Type B pancreatic cell (in vitro differentiated cells): ENCODE results near the gene ARRDC1. TPM values are rescaled to one million over a fixed set of nuclear protein-coding genes. Genes with fewer than 3 reads are reported as not detected.

Experiments
- DNase-seq: peaks from one replicate; pipeline ENCODE4 v3.0.0; 2021; ENCODE audit warnings: mixed read lengths; ENCODE audit not compliant: unreplicated experiment; ENCODE audit errors: extremely low spot score
- H3K27ac Mint-ChIP-seq: 2 replicates; pipeline ENCODE4 v1.8.0; 2021; ENCODE audit warnings: mild to moderate bottlenecking, mixed read lengths
- H3K27me3 Mint-ChIP-seq: 2 replicates; pipeline ENCODE4 v1.8.0; 2021; ENCODE audit warnings: mixed read lengths
- H3K36me3 Mint-ChIP-seq: 2 replicates; pipeline ENCODE4 v1.8.0; 2021; ENCODE audit warnings: mixed read lengths
- H3K4me1 Mint-ChIP-seq: one replicate; pipeline ENCODE4 v1.8.0; 2021; ENCODE audit warnings: mixed read lengths; ENCODE audit not compliant: unreplicated experiment
- H3K4me3 Mint-ChIP-seq: 2 replicates; pipeline ENCODE4 v1.8.0; 2021; ENCODE audit warnings: mild to moderate bottlenecking, mixed read lengths
- H3K9me3 Mint-ChIP-seq: 2 replicates; pipeline ENCODE4 v1.8.0; 2021; ENCODE audit warnings: mixed read lengths
- total RNA-seq: library from RNA; stranded (reverse); gene quantifications from 2 replicates; pipeline ENCODE4 v1.2.1, GENCODE V29; 2021; ENCODE audit warnings: low replicate concordance
- TF ChIP-seq, protein P1 (sequence below): fragments of 200-600 bp; sonication (generic); conservative IDR thresholded peaks from 2 replicates; pipeline ENCODE4 v1.5.0; 2021; ENCODE audit warnings: antibody characterized with exemption, mild to moderate bottlenecking

Gene ARRDC1
- total RNA-seq, 1 donor from 2014 or later = 46.4 TPM

DNA sequence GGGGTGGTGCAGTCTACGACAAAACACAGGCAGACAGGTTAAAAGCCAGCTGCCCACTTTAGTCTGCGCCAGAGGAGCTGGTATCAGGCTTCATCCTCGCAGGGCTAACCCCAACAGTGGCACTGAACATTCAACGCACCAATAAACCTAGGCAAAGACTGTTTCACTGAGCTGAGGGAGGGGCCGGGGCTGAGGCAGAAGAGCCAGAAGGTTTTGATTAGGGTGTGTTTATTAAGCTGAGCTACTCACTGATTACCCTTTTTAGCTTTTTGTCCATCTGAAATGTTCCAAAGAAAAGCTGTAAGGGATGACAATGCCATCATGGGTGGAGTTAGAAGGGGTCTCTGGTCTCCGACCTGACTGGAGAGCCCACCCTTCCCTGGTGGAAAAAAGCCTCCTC, 16.6 kb upstream of the ARRDC1 start:
- H3K4me3 Mint-ChIP-seq = peak overlapping the region; percentile 92
- no peaks in the 10 kb centered on the region for H3K9me3 Mint-ChIP-seq
- no peak for DNase-seq
- H3K4me1 Mint-ChIP-seq = no peaks in the 10 kb centered on the region
- H3K27ac Mint-ChIP-seq = peak overlapping the region; percentile 89
- TF ChIP-seq, protein P1, sequence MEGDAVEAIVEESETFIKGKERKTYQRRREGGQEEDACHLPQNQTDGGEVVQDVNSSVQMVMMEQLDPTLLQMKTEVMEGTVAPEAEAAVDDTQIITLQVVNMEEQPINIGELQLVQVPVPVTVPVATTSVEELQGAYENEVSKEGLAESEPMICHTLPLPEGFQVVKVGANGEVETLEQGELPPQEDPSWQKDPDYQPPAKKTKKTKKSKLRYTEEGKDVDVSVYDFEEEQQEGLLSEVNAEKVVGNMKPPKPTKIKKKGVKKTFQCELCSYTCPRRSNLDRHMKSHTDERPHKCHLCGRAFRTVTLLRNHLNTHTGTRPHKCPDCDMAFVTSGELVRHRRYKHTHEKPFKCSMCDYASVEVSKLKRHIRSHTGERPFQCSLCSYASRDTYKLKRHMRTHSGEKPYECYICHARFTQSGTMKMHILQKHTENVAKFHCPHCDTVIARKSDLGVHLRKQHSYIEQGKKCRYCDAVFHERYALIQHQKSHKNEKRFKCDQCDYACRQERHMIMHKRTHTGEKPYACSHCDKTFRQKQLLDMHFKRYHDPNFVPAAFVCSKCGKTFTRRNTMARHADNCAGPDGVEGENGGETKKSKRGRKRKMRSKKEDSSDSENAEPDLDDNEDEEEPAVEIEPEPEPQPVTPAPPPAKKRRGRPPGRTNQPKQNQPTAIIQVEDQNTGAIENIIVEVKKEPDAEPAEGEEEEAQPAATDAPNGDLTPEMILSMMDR = no peak
- H3K36me3 Mint-ChIP-seq = peaks cover 6% of the 10 kb centered on the region
- H3K27me3 Mint-ChIP-seq = no peaks in the 10 kb centered on the region

- no peaks in the 10 kb centered on the region for H3K9me3 Mint-ChIP-seq
- no peak for DNase-seq
- peak overlapping the region; percentile 89 for H3K27ac Mint-ChIP-seq
- peaks cover 6% of the 10 kb centered on the region for H3K36me3 Mint-ChIP-seq
- TF ChIP-seq, protein P1 = no peak
- no peaks in the 10 kb centered on the region for H3K4me1 Mint-ChIP-seq
- no peaks in the 10 kb centered on the region for H3K27me3 Mint-ChIP-seq
- peak overlapping the region; percentile 92 for H3K4me3 Mint-ChIP-seq
These were observed 15.9 kb upstream of the ARRDC1 start for GRCh38 chr9:137589441-137590122.

- Mint-ChIP-seq H3K9me3 (no peaks in the 10 kb centered on the region), H3K4me3 (no peak overlapping the region)
These were observed 15.4 kb upstream of the ARRDC1 start for GRCh38 chr9:137590123-137590468.

GRCh38 chr9:137590469-137591383, 14.8 kb upstream of the ARRDC1 start, which contains the start of gene ZMYND19:
ZMYND19 (minus strand) TSS chr9:137590512; CDS start chr9:137590263, 249 bp downstream.
- DNase-seq = peak; percentile 95
- peak within 1 kb of the TSS; percentile 96 for H3K27ac Mint-ChIP-seq
- H3K9me3 Mint-ChIP-seq = no peaks in the 10 kb centered on the region
- no peaks in the 10 kb centered on the region for H3K27me3 Mint-ChIP-seq
- TF ChIP-seq, protein P1 = no peak
- peak within 1 kb of the TSS; percentile 94 for H3K4me3 Mint-ChIP-seq
- H3K36me3 Mint-ChIP-seq = peaks cover 6% of the 10 kb centered on the region
- H3K4me1 Mint-ChIP-seq = no peaks in the 10 kb centered on the region

More at GRCh38 chr9:137590123-137590468, 15.4 kb upstream of the ARRDC1 start:
- peaks cover 6% of the 10 kb centered on the region for H3K36me3 Mint-ChIP-seq
- H3K27me3 Mint-ChIP-seq = no peaks in the 10 kb centered on the region
- no peaks in the 10 kb centered on the region for H3K4me1 Mint-ChIP-seq
- no peak overlapping the region for H3K27ac Mint-ChIP-seq
- no peak for DNase-seq
- TF ChIP-seq, protein P1 = no peak

- Mint-ChIP-seq H3K27ac (no peak overlapping the region), H3K4me1 (no peaks in the 10 kb centered on the region), H3K36me3 (peaks cover 5% of the 10 kb centered on the region)
These were observed 12.7 kb upstream of the ARRDC1 start for GRCh38 chr9:137592767-137593166.

More at GRCh38 chr9:137592767-137593166, 12.7 kb upstream of the ARRDC1 start:
- H3K9me3 Mint-ChIP-seq = no peaks in the 10 kb centered on the region
- H3K27me3 Mint-ChIP-seq = no peaks in the 10 kb centered on the region
- no peak for DNase-seq
- TF ChIP-seq, protein P1 = no peak
- peak overlapping the region; percentile 13 for H3K4me3 Mint-ChIP-seq
